HG03139 (cell line): ENCODE data around the gene HIVEP2.
A peak's percentile ranks its signal among the peaks of the same experiment; 100 is the strongest.

ENCODE experiments used
- ATAC-seq: cut with Tn5 transposase; IDR thresholded peaks from one replicate; pipeline ENCODE4 v1.9.1; 2021; ENCODE audit not compliant: unreplicated experiment

The HIVEP2 gene

GRCh38 chr6:142918339-142919042 is 26.5 kb downstream of the HIVEP2 start:
- ATAC-seq = no peak

GRCh38 chr6:142916881-142917280 is 28.1 kb downstream of the HIVEP2 start:
- no peak for ATAC-seq

GRCh38 chr6:142914937-142915697 is 29.9 kb downstream of the HIVEP2 start:
- ATAC-seq = no peak

GRCh38 chr6:142914369-142914768 is 30.6 kb downstream of the HIVEP2 start:
- no peak for ATAC-seq

GRCh38 chr6:142913511-142914047 is 31.4 kb downstream of the HIVEP2 start:
- peak; percentile 94 for ATAC-seq

GRCh38 chr6:142913036-142913510 is 31.9 kb downstream of the HIVEP2 start:
- peak; percentile 37 for ATAC-seq

- no peak for ATAC-seq
Measured at GRCh38 chr6:142912125-142912524, 32.9 kb downstream of the HIVEP2 start.

GRCh38 chr6:142911430-142911829 is 33.5 kb downstream of the HIVEP2 start:
- no peak for ATAC-seq

- ATAC-seq = no peak
Measured at GRCh38 chr6:142909686-142910085, 35.3 kb downstream of the HIVEP2 start.

- ATAC-seq = no peak
Measured at GRCh38 chr6:142908235-142908634, 36.7 kb downstream of the HIVEP2 start.

- ATAC-seq = peak; percentile 10
Measured at GRCh38 chr6:142907544-142907943, 37.4 kb downstream of the HIVEP2 start.

- ATAC-seq = peak; percentile 58
Measured at GRCh38 chr6:142906945-142907470, 38.0 kb downstream of the HIVEP2 start.

GRCh38 chr6:142903812-142904211 is 41.2 kb downstream of the HIVEP2 start:
- ATAC-seq = no peak

GRCh38 chr6:142902636-142903053 is 42.3 kb downstream of the HIVEP2 start:
- peak; percentile 71 for ATAC-seq

- no peak for ATAC-seq
Measured at GRCh38 chr6:142901611-142902010, 43.4 kb downstream of the HIVEP2 start.

GRCh38 chr6:142900227-142900971 is 44.6 kb downstream of the HIVEP2 start:
- no peak for ATAC-seq

GRCh38 chr6:142898927-142899895 is 45.8 kb downstream of the HIVEP2 start:
- ATAC-seq = no peak

- ATAC-seq = no peak
Measured at GRCh38 chr6:142897659-142898058, 47.3 kb downstream of the HIVEP2 start.

GRCh38 chr6:142896732-142897131 is 48.2 kb downstream of the HIVEP2 start:
- no peak for ATAC-seq

GRCh38 chr6:142893088-142893487 is 51.9 kb downstream of the HIVEP2 start:
- no peak for ATAC-seq
